Activated CD4-positive, CD25-positive, alpha-beta regulatory T cell (primary cell): ENCODE measurements around the gene RELA.
"Not testable (repeated sequence)": the region's sequence is repeated elsewhere in the genome, so short reads cannot be mapped to it uniquely, and the experiment has no call there.

Source experiments
- DNase-seq, 4 experiments: peaks; one replicate each; lab custom pipeline; 2025; lab: John Stamatoyannopoulos, UW

The RELA gene

GRCh38 chr11:65648997-65649493 is 13.7 kb downstream of the RELA start:
- DNase-seq = no peak

- DNase-seq = no peak
Measured at GRCh38 chr11:65646958-65647701, 15.6 kb downstream of the RELA start.

GRCh38 chr11:65646288-65646957 is 16.3 kb downstream of the RELA start:
- DNase-seq = no peak

DNA sequence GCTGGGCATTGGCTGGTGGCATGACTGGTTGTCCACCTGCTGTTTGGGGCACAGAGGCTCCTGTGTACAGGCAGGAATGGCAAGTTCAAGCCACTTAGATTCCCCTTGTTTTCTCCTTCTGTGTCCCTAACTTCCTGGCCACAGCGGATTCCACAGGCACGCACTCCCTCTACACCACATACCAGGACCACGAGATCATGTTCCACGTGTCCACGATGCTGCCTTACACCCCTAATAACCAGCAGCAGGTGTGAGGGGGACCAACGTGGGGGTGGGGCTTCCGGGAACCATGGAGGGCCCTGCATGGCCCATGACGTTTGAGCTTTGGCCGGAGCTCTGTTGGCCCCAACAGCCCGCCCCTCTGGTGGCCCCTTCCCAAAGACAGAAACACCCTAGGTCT is 17.0 kb downstream of the RELA start:
- no peak for DNase-seq

DNA sequence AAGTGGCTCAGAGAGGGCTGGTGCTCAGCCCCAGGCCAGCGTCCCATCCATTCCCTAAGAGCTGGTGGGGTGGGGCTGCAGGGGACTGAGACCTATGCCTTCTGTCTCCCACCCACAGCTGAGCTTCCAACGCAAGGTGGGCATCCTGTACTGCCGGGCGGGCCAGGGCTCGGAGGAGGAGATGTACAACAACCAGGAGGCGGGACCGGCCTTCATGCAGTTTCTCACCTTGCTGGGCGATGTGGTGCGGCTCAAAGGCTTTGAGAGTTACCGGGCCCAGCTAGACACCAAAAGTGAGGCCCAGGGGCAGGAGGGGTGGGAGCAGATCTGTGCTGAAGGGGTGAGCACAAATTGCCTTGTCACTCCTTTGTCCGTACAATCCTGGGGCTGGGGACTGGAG is 17.9 kb downstream of the RELA start:
- no peak for DNase-seq

GRCh38 chr11:65643971-65644370 is 18.7 kb downstream of the RELA start:
- DNase-seq = no peak

DNA sequence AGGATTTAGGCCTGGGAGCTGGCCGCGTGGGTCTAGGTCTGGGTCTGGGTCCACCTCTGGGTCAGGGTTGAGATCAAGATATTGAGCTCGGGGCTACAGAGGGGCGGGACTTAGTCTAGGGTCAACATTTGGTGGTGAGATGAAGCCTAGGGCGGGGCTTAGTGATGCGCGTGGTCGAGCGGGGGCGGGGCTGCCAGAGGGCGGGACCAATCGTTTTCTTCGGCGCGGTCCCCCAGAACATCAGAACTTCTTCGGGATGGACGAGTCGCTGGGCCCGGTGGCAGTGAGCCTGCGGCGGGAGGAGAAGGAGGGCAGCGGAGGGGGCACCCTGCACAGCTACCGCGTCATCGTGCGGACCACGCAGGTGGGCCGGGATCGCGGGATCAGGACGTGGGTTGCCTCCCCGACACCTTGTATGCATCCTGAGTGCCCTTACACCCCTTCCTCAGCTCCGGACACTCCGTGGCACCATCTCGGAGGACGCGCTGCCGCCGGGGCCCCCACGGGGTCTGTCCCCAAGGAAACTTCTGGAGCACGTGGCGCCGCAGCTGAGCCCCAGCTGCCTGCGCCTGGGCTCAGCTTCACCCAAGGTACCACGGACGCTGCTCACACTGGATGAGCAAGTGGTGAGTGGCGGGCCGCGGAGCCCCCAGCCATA is 20.6 kb downstream of the RELA start:
- no peak for DNase-seq

DNA sequence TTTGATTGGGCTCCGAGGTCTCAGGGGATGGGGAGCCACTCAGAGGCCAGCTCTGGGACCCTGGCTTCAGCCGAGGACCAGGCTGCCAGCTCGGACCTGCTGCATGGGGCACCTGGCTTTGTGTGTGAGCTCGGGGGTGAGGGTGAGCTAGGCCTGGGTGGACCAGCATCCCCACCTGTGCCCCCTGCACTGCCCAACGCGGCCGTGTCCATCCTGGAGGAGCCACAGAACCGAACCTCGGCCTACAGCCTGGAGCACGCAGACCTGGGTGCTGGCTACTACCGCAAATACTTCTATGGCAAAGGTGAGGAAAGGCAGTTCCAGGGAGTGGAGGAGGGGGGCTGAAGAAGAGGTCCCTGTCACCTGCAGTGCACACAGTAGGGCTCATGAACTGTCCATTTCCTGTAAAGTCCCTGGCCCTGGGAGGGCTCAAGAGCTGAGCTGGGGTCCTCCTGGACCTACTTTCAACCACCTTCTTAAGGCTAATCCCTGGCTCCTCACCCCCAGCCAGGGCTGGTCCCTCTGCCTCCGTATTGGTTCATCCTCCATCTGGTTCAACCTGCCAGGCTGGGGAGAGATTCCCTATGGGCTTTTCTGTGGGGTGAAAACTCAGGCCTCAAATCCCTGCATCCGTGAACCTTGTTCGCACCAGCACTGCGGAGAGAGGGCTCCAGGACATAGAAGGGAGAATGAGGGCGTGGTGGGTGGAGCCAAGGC is 21.3 kb downstream of the RELA start:
- DNase-seq = no peak

- DNase-seq = peak in 2 of 4 experiments; percentile 36 to 47
Measured at GRCh38 chr11:65640483-65641296, 22.0 kb downstream of the RELA start.

DNA sequence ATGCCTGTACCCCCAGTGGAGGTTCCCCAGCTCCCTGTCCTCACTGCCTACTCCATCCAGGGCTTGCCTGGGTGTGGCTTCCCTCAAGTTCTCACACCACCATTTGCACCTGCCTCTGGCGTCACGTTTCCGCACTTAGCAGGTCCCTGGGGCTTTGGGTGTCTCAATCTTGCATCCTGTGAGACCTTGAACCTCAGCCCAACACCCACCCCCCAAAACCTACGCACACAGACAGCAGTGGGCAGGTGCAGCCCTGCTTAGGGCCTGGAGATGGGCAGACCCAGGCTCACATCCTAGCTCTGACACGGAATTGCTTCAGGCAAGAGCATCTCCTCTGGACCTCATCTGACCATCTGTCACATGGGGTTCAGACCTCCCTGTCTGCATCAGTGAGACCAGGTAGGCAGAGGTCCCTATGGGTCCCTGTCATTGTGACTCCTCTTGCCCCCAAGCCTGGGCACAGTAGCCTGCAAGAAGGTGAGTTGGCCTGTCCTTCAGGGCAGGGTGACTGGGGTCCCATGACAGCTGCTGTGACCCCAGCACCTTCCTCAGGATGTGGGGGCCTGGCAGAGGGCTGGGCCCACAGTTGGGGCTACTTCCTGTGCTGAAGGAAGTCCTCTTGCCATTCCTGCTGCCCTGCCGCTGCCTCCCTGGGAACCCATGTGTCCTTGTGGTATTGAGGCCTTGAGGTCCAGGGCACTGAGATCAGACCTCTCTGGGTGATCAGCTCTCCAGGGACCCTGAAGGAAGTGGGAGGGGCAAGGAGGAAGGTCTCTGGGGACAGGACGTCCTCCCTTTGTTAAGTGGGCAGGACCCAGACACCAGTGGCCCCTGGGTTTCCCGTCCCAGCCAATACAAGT is 22.9 kb downstream of the RELA start:
- peak in 2 of 4 experiments; percentile 30 to 53 for DNase-seq

DNA sequence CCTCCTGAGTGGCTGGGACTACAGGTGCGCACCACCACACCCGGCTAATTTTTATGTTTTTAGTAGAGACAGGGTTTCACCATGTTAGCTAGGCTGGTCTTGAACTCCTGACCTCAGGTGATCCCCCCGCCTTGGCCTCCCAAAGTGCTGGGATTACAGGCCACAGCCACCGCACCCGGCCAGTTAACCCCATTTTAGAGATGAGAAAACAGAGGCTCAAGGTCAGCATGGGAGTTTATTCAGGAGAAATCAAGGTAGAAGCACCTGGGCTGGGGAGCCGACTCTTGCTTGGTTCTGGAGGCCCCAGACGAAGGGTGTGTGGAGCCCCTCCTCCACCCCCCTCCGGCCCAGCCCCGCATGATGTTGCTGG is 23.5 kb downstream of the RELA start:
- DNase-seq = not testable (repeated sequence)

GRCh38 chr11:65637794-65638419 is 24.8 kb downstream of the RELA start, which contains the start of gene SIPA1:
TSS of gene SIPA1 (plus strand) at chr11:65638101. CDS start at chr11:65640922, 2,821 bp downstream.
- peak; percentile 40 to 58 (median 54) for DNase-seq

DNA sequence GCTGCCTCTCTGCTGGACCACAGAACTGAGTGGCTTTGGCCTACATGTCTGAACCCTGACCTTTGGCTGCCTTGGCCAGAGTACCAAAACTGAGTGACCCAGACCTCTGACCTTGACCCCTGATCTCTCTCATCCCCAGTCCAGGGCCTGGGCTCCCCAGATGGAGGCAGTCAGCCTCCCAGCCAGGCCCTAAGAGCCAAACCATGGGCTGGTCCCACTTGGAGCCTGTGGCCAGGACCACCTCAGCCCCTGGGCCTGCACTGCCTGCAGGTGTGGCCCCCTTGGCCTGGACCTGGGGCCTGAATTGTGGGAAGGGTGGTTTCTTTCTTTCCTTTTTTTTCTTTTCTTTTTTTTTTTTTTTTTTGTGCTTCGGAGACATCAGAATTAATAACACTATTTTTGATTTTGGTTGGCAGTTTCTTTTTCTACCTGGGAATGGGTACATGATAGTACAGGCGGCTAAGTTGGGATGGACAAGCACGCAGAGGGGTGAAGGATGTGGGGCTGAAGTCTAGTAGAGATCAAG is 25.6 kb downstream of the RELA start:
- DNase-seq = no peak

- no peak for DNase-seq
Measured at GRCh38 chr11:65636108-65637031, 26.3 kb downstream of the RELA start.

GRCh38 chr11:65634905-65635731 is 27.6 kb downstream of the RELA start:
- DNase-seq = no peak

GRCh38 chr11:65634440-65634839 is 28.3 kb downstream of the RELA start:
- no peak for DNase-seq

DNA sequence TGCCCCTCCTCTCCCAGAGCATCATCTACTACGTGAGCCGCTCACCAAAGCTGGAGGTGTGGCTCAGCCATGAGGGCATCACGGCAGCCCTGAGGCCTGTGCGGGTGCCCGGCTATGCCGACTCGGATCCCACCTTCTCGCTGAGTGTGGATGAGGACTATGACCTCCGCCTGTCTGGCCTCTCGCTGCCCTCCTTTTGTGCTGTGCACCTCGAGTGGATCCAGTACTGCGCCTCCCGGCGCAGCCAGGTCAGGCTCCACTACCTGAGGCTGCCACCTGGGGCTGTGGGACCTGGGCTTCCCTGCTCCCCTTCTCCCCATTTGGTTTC is 28.6 kb downstream of the RELA start:
- DNase-seq = no peak
